ENCODE measurements around the gene TBC1D10B.

Gene TBC1D10B

GRCh38 chr16:30372725-30373124 lies 2.4 kb upstream of the TBC1D10B start:
- peaks cover 0 to 1% of the 10 kb centered on the region in 2 experiments; a peak in 1 of 3 replicates for H3K36me3 ChIP-seq (ENCODE audit: control insufficient read depth in 2 of 2, insufficient read depth in 1 of 2, low read length in 2 of 2)
- POLR2A ChIA-PET = no interaction called here

More at GRCh38 chr16:30372725-30373124, 2.4 kb upstream of the TBC1D10B start:
- Histone ChIP-seq H3K9me3 (ENCODE audit: control insufficient read depth, insufficient read depth, low read depth, low read length) (no peaks in the 10 kb centered on the region), H3K4me1 (ENCODE audit: control insufficient read depth, insufficient read depth, low read length) (peaks cover 7% of the 10 kb centered on the region), H3K27ac (ENCODE audit: extremely low read depth, low read depth, low read length) (no peak overlapping the region), H3K4me3 (ENCODE audit: low read depth, low read length) (no peak overlapping the region)
- CTCF ChIA-PET = interaction anchor here (1.1 kb wide), 1 partner anchor 12 kb away, joined by 4 read pairs; no protein-coding TSS in a partner anchor
- TF ChIP-seq ZSCAN23 (tag by site-specific recombination; IDR thresholded peaks at IDR 0.05) (no peak), ZNF792 (tag by site-specific recombination; IDR thresholded peaks at IDR 0.05) (no peak), ZNF184 (tag by site-specific recombination; IDR thresholded peaks at IDR 0.05) (no peak), KLF8 (tag by site-specific recombination; IDR thresholded peaks at IDR 0.05) (no peak), ZNF433 (tag by site-specific recombination; IDR thresholded peaks at IDR 0.05; ENCODE audit: low read depth) (no peak), ZNF791 (tag by site-specific recombination; IDR thresholded peaks at IDR 0.05) (no peak), ZBTB21 (tag by site-specific recombination; IDR thresholded peaks at IDR 0.05) (no peak), ZNF423 (tag by site-specific recombination; IDR thresholded peaks at IDR 0.05) (no peak), SETDB1 (IDR thresholded peaks at IDR 0.05; ENCODE audit: insufficient read length, low read length) (no peak), ZNF629 (tag by site-specific recombination; IDR thresholded peaks at IDR 0.05) (no peak), ZNF600 (tag by site-specific recombination; IDR thresholded peaks at IDR 0.05) (no peak), ZNF692 (tag by site-specific recombination; IDR thresholded peaks at IDR 0.05) (no peak), ZNF132 (tag by site-specific recombination; IDR thresholded peaks at IDR 0.05; ENCODE audit: borderline replicate concordance) (no peak), ZNF37A (tag by site-specific recombination; IDR thresholded peaks at IDR 0.05) (no peak), PRDM10 (tag by site-specific recombination; IDR thresholded peaks at IDR 0.05) (no peak), ZNF837 (tag by site-specific recombination; IDR thresholded peaks at IDR 0.05) (no peak), PBX3 (CRISPR knock-in tag; IDR thresholded peaks at IDR 0.05) (no peak)
- TF ChIP-seq, protein P1, sequence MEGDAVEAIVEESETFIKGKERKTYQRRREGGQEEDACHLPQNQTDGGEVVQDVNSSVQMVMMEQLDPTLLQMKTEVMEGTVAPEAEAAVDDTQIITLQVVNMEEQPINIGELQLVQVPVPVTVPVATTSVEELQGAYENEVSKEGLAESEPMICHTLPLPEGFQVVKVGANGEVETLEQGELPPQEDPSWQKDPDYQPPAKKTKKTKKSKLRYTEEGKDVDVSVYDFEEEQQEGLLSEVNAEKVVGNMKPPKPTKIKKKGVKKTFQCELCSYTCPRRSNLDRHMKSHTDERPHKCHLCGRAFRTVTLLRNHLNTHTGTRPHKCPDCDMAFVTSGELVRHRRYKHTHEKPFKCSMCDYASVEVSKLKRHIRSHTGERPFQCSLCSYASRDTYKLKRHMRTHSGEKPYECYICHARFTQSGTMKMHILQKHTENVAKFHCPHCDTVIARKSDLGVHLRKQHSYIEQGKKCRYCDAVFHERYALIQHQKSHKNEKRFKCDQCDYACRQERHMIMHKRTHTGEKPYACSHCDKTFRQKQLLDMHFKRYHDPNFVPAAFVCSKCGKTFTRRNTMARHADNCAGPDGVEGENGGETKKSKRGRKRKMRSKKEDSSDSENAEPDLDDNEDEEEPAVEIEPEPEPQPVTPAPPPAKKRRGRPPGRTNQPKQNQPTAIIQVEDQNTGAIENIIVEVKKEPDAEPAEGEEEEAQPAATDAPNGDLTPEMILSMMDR (tag by site-specific recombination; IDR thresholded peaks at IDR 0.05) = no peak
- TF ChIP-seq, protein P2, sequence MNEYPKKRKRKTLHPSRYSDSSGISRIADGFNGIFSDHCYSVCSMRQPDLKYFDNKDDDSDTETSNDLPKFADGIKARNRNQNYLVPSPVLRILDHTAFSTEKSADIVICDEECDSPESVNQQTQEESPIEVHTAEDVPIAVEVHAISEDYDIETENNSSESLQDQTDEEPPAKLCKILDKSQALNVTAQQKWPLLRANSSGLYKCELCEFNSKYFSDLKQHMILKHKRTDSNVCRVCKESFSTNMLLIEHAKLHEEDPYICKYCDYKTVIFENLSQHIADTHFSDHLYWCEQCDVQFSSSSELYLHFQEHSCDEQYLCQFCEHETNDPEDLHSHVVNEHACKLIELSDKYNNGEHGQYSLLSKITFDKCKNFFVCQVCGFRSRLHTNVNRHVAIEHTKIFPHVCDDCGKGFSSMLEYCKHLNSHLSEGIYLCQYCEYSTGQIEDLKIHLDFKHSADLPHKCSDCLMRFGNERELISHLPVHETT (tag by site-specific recombination; IDR thresholded peaks at IDR 0.05) = no peak
